ENCODE results near the gene CCSAP.
"Not testable (repeated sequence)": the region's sequence is repeated elsewhere in the genome, so short reads cannot be mapped to it uniquely, and the experiment has no call there.

CCSAP gene

GRCh38 chr1:229342656-229343569 is at the start of gene CCSAP:
CCSAP (minus strand) TSS chr1:229343047; CDS start chr1:229342465, 582 bp downstream.
- no peak for DNase-seq (ENCODE audit: low read depth)

GRCh38 chr1:229390130-229390529 is 47.3 kb upstream of the CCSAP start:
- no peak for DNase-seq (ENCODE audit: low read depth)

DNA sequence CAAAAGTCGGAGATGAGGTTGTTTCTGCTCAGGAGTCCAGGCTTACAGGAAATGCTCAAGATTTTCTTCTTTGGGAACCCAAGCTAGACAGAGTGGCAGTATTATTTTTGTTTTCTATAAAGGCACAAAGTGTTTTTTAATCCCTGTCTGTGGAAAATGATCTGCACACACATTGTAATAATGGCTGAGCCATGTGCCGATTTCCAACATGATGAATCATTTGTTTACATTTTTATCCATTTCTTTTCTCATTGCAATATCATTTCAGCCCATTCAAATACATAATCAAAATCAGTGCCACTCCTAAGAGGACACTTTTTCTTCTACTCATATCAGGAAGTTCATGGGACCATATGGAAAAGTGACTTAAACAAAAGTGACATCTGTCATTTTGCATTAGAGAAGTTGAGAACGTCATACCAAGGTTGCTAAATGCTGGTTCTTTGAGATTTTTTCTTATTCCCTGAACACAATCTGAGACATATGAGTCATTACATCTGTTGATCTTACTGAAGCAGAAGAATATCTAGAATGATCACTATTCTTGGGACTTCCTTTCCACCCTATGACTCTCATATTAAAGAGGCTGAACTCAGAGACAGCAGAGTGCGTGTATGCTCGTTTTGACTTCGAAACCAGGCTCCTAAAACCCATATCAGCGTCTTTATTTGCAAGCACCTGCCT is 46.2 kb upstream of the CCSAP start:
- DNase-seq (ENCODE audit: low read depth) = peak; percentile 16

DNA sequence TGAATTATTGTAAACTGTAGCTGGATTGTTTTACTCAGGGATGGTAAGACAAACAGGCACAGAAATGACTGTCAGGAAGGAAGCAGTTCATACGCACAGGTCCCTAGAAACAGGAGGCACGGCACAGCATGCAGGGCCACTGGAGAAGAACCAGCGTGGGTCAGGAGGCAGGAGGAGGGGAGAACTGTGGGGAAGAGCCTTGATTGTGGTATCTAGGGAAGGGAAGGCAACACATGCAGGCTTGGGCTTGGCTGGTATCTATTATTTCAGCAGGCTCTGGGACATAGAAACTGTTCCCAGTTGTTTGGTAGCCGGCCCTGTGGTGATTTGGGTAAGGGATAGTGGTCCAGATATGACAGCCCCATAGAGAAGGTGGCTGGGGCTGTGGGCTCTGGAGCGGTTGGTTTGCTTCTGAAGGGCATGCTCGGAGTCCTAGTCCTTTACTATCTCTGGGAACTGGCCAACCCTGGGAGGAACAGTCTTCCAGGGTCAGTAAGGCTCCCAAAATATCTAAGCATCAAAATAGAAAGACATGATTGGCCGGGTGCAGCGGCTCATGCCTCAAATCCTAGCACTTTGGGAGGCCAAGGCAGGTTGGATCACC is 43.1 kb upstream of the CCSAP start:
- no peak for DNase-seq (ENCODE audit: low read depth)

GRCh38 chr1:229384822-229385221 is 42.0 kb upstream of the CCSAP start:
- no peak for DNase-seq (ENCODE audit: low read depth)

DNA sequence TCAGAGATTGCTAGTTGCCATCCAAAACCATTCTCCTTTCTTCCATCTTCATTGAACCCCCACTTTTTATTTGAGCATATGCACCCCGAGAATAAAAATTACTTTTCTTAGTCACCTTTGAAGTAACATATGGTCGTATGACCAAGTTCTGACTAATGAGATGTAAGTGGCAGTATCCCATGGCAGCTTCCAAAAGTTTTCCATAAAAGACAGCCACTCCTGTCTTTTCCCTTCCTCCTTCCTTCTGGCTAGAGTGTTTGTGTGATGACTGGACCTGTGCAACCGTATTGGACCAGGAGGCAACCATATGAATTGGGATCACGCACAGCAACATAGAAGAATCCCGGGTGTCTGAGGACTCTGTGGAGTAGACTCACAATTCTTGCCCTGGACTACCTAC is 41.1 kb upstream of the CCSAP start:
- DNase-seq (ENCODE audit: low read depth) = no peak

DNA sequence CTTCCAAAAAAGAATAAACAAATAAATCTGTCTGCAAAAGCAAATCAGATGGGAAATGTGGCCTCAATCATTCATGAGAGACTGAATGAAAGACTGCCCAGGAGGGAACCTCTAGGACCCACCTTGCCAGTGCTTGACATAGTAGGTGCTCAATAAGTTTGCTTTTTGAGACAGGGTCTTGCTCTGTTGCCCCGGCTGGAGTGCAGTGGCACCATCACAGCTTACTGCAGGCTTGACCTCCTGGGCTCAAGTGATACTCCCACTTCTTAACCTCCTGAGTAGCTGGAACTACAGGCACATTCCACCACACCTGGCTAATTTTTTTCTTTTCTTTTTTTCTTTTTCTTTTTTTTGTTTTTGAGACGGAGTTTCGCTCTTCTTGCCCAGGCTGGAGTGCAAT is 40.3 kb upstream of the CCSAP start:
- no peak for DNase-seq (ENCODE audit: low read depth)

DNA sequence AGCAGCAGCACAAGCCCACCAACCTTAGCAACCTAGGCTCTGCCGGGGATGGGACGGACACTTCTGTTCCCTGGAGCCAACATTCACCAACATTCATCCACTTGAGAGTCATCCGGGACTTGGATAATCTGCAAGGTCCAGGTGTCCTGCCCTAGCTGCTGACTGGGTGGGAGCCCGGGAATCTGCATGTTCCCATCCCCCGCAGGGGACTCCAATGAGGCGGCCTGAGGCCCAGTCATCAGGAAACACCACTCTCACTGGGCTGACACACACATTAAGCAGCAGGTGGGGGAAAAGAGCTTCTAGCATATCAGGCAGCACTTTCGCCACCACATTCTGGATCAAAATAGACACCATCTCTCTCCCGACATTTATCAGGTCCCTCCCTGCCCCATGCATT is 38.4 kb upstream of the CCSAP start:
- no peak for DNase-seq (ENCODE audit: low read depth)

DNA sequence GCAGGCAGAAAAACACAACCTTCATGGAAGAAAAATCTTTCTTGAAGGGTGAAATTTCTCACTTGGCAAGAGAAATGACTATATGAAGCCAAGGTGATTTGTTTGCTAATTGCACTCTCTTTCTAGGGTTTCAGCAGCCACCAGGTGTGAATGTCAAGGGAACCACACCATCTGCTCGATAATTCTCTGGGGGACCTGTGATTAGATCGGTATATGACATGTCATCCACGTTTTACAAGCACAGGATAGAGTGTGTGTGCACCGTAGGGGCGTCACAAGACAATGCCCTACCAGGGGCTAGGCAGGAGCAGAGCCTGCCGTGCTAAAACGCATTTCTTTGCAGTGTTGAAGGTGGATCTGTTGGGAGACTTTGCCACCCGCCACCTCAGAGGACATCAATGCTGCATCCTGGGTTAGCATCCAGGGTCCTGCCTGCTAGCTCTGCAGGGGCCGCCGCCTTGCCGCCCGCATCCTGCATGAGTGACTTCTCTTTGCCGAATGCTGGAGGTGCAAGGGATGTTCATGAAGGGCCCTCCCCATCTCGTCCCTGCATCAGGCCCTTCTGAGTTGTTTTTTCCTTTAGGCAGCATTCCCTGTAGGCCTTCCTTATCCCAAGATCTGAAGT is 37.8 kb upstream of the CCSAP start:
- no peak for DNase-seq (ENCODE audit: low read depth)

GRCh38 chr1:229379846-229380245 is 37.0 kb upstream of the CCSAP start:
- no peak for DNase-seq (ENCODE audit: low read depth)

GRCh38 chr1:229378586-229379367 is 35.9 kb upstream of the CCSAP start:
- no peak for DNase-seq (ENCODE audit: low read depth)

GRCh38 chr1:229378035-229378434 is 35.2 kb upstream of the CCSAP start:
- not testable (repeated sequence) for DNase-seq (ENCODE audit: low read depth)

DNA sequence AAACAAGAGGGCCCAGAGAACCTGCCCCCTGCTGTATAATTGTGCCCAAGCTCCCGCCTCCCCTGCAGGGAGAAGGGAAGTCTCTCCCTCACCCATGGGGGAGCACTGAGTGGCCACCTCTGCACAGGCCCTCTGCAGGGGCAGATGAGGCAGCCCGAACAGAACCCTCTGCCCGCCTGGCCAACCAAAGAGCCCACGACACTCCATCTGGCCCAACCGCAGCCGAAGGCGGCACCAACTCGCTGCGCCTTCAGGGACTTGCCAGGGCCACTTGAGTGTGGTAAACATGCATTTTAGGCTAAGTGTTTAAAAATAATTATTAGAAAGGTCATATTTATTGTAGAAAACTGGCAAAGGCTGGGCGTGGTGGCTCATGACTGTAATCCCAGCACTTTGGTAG is 34.6 kb upstream of the CCSAP start:
- no peak for DNase-seq (ENCODE audit: low read depth)

DNA sequence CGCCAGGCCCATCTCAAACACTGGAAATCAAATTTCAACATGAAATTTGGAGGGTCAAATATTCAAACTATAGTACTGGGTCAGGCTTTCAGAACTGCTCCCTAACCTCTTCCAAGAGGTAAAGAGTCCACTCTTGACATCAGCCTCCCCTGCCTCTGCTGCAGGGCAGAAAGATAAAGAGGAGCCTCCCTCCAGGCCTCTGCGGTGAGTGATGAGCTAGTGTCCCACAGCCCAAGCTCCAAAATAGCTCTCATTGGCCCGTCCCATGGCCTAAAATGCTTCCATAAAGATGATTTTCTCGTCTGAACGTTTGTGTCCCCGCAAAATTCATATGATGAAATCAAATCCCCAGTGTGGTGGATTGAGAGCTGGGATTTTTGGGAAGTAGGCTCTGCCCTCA is 33.7 kb upstream of the CCSAP start:
- no peak for DNase-seq (ENCODE audit: low read depth)

DNA sequence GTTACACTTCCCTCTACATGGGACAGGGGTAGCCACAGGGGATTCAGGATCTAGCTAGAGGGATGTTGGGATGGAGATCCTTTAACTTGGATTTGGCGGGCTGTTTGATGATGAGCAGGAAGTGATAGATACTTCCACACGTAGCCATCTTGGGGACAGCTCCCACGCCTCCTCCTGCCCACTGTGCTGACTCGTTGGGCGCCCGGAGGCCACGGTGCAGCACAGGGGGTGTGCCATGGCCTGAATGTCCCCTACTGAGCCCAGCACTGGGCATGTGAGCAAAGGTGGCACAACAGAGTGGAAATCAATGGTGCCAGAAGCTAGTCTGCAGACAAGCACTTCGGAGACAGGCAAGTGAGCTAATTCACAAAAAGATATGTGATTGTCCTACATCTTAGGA is 31.6 kb upstream of the CCSAP start:
- no peak for DNase-seq (ENCODE audit: low read depth)

- DNase-seq (ENCODE audit: low read depth) = no peak
These were observed 30.5 kb upstream of the CCSAP start for GRCh38 chr1:229373395-229373794.

DNA sequence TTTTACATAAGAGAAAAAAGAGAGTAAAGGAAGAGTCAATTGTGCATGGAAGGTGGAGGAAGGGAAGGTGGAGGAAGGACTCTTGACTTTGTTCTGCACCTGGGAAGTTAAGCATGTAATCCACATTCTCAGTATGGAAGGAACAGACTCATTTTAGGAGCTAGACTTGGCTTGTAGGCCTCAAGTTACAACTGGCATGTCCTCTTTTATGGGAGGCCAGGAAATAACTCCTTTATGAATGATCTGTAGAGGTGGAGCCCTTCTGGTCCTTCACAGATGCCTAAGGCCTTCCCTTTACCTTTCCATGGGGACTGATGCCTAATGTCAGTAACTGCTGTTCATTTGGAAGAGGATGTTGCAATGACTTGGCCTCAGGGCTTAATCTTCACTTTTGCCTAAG is 29.4 kb upstream of the CCSAP start:
- DNase-seq (ENCODE audit: low read depth) = no peak

DNA sequence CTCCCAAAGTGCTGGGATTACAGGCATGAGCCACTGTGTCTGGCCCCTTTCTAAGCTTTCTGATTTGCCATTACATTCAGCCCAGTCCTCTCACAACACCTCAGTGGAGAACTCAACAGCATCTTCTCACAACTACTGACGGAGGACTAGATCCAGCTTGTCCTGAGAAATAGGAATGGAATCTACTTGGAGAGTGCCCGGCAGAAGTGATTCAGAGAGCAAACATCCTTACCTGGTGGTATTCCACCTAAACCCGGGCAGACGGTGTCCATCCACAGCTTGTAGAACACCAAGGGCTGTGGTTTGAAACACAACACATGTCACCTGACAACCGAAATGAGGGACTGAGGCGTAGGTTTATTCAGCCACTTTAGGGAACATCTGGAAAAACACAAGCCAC is 28.8 kb upstream of the CCSAP start:
- DNase-seq (ENCODE audit: low read depth) = no peak

- no peak for DNase-seq (ENCODE audit: low read depth)
These were observed 27.8 kb upstream of the CCSAP start for GRCh38 chr1:229370601-229371021.

- DNase-seq (ENCODE audit: low read depth) = no peak
These were observed 25.5 kb upstream of the CCSAP start for GRCh38 chr1:229368347-229368746.

- no peak for DNase-seq (ENCODE audit: low read depth)
These were observed 22.7 kb upstream of the CCSAP start for GRCh38 chr1:229365569-229365968.
